PC-3 (cell line): Measurements from ENCODE around the gene NPW.

Experiments used
- CTCF ChIP-seq: fragments of 300-600 bp; sonication (generic); conservative IDR thresholded peaks from 2 replicates; pipeline ENCODE4 v1.5.1; 2017; ENCODE audit warnings: antibody characterized with exemption, low read depth, mild to moderate bottlenecking, low read length
- EZH2 ChIP-seq: fragments of 300-600 bp; sonication (generic); IDR thresholded peaks from one replicate; pipeline ENCODE4 v1.6.1; 2017; ENCODE audit warnings: antibody characterized with exemption, mild to moderate bottlenecking, low read length; ENCODE audit not compliant: unreplicated experiment

- TF ChIP-seq CTCF (peak; percentile 46), EZH2 (no peak)
These were observed 36.5 kb downstream of the NPW start for GRCh38 chr16:2056077-2056476.
